Smooth muscle cell (in vitro differentiated cells): ENCODE results near the gene DND1. TPM values are rescaled to one million over a fixed set of nuclear protein-coding genes. Genes with fewer than 3 reads are reported as not detected.
"Not testable (repeated sequence)": the region's sequence is repeated elsewhere in the genome, so short reads cannot be mapped to it uniquely, and the experiment has no call there.

Experiments
- DNase-seq: peaks from one replicate; lab custom pipeline; 2025; ENCODE audit not compliant: unreplicated experiment; lab: John Stamatoyannopoulos, UW
- H2AFZ ChIP-seq: fragments of 200-600 bp; sonication (generic); 2 replicates; pipeline ENCODE4 v1.6.0; 2016; ENCODE audit warnings: antibody characterized with exemption, low read depth, mild to moderate bottlenecking
- H3F3A ChIP-seq: fragments of 200-600 bp; sonication (generic); 2 replicates; pipeline ENCODE4 v1.6.0; 2017; ENCODE audit warnings: antibody characterized with exemption, low read depth
- H3K27ac ChIP-seq: fragments of 200-600 bp; sonication (generic); 2 replicates; pipeline ENCODE4 v1.5.1; 2016; ENCODE audit warnings: low read depth, mild to moderate bottlenecking
- H3K27me3 ChIP-seq: fragments of 200-600 bp; sonication (generic); 2 replicates; pipeline ENCODE4 v1.6.1; 2016; ENCODE audit warnings: low read depth, mild to moderate bottlenecking
- H3K36me3 ChIP-seq: fragments of 200-600 bp; sonication (generic); 2 replicates; pipeline ENCODE4 v1.5.1; 2016; ENCODE audit warnings: low read depth
- H3K4me1 ChIP-seq: fragments of 200-600 bp; sonication (generic); 2 replicates; pipeline ENCODE4 v1.5.1; 2016; ENCODE audit warnings: low read depth
- H3K4me2 ChIP-seq: fragments of 200-600 bp; sonication (generic); 2 replicates; pipeline ENCODE4 v1.6.0; 2016; ENCODE audit warnings: mild to moderate bottlenecking
- H3K4me3 ChIP-seq: fragments of 200-600 bp; sonication (generic); 2 replicates; pipeline ENCODE4 v1.5.1; 2016; ENCODE audit warnings: mild to moderate bottlenecking
- H3K79me2 ChIP-seq: fragments of 200-600 bp; sonication (generic); 2 replicates; pipeline ENCODE4 v1.6.0; 2016; ENCODE audit warnings: low read depth, mild to moderate bottlenecking
- H3K9ac ChIP-seq: fragments of 200-600 bp; sonication (generic); 2 replicates; pipeline ENCODE4 v1.6.0; 2016; ENCODE audit warnings: low read depth
- H3K9me3 ChIP-seq: fragments of 200-600 bp; sonication (generic); replicated peaks from 2 replicates; pipeline ENCODE4 v1.5.1; 2016; ENCODE audit warnings: low read depth
- H4K20me1 ChIP-seq: fragments of 200-600 bp; sonication (generic); 2 replicates; pipeline ENCODE4 v1.6.0; 2016; ENCODE audit warnings: low read depth
- WGBS: methylation state at CpG from one replicate; pipeline ENCODE4 v1.1.7; 2016; ENCODE audit warnings: low lambda C conversion rate; 5-methylcytosine and 5-hydroxymethylcytosine counted together
- polyA plus RNA-seq: library from polyadenylated mRNA; unstranded; fragments of >200 nt; fragmentation: Nextera tagmentation; extraction: Ambion mirVana; gene quantifications from 2 replicates; pipeline ENCODE4 v1.2.1, GENCODE V29; 2016
- total RNA-seq: library from RNA; depleted of rRNA; stranded (reverse); fragments of >200 nt; gene quantifications from 2 replicates; pipeline ENCODE4 v1.2.3, GENCODE V29; 2014
- TF ChIP-seq, protein P1 (sequence below): fragments of 200-600 bp; sonication (generic); IDR thresholded peaks from 2 replicates; pipeline ENCODE4 v1.5.1; 2017; ENCODE audit warnings: borderline replicate concordance, mild to moderate bottlenecking, antibody characterized with exemption; ENCODE audit not compliant: insufficient read depth, poor library complexity, severe bottlenecking

DND1 gene
- total and polyA plus RNA-seq, 2 experiments from 2014 or later = 0.64 to 2.2 TPM

- no peaks in the 10 kb centered on the region for H3K36me3 ChIP-seq
- no peak overlapping the region for H3K27ac ChIP-seq
- H3F3A ChIP-seq = no peaks in the 10 kb centered on the region
- TF ChIP-seq, protein P1, sequence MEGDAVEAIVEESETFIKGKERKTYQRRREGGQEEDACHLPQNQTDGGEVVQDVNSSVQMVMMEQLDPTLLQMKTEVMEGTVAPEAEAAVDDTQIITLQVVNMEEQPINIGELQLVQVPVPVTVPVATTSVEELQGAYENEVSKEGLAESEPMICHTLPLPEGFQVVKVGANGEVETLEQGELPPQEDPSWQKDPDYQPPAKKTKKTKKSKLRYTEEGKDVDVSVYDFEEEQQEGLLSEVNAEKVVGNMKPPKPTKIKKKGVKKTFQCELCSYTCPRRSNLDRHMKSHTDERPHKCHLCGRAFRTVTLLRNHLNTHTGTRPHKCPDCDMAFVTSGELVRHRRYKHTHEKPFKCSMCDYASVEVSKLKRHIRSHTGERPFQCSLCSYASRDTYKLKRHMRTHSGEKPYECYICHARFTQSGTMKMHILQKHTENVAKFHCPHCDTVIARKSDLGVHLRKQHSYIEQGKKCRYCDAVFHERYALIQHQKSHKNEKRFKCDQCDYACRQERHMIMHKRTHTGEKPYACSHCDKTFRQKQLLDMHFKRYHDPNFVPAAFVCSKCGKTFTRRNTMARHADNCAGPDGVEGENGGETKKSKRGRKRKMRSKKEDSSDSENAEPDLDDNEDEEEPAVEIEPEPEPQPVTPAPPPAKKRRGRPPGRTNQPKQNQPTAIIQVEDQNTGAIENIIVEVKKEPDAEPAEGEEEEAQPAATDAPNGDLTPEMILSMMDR = no peak
- H3K9me3 ChIP-seq = no peaks in the 10 kb centered on the region
- no peak overlapping the region for H3K9ac ChIP-seq
- 94% methylated on average over 3 of the region's 3 CpGs for WGBS
- no peak overlapping the region for H2AFZ ChIP-seq
- no peak overlapping the region for H3K4me3 ChIP-seq
- no peaks in the 10 kb centered on the region for H3K27me3 ChIP-seq
- H3K79me2 ChIP-seq = peaks cover 12% of the 10 kb centered on the region
- H3K4me1 ChIP-seq = peaks cover 11% of the 10 kb centered on the region
- DNase-seq = no peak
- H3K4me2 ChIP-seq = no peak overlapping the region
- H4K20me1 ChIP-seq = no peaks in the 10 kb centered on the region
These were observed 30.7 kb downstream of the DND1 start for GRCh38 chr5:140642718-140643117.

DNA sequence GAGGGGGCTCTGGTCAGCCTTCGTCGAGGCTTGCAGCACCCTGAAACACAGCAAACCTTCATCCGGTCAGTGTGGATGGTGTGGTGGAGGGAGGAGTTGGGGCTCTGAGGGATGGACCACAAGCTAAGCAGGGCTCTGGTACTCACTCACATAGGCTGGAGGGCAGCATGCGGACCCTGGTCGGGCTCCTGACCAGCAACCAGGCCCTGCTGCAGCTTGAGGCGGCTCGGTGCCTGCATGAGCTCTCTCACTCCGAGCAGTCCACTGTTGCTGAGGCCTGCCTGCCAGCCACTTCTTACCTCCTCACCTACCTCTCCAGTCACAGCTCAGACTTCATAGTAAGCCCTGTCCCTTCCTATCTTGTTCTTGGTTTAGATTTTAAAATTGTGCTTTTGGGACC is 31.7 kb downstream of the DND1 start:
- Histone ChIP-seq H3K79me2 (peaks cover 7% of the 10 kb centered on the region), H3K27me3 (no peaks in the 10 kb centered on the region), H3K4me1 (peaks cover 10% of the 10 kb centered on the region), H3K9me3 (no peaks in the 10 kb centered on the region), H3K4me2 (no peak overlapping the region), H4K20me1 (no peaks in the 10 kb centered on the region), H3K9ac (no peak overlapping the region), H3K4me3 (no peak overlapping the region), H3F3A (no peaks in the 10 kb centered on the region), H2AFZ (no peak overlapping the region), H3K27ac (no peak overlapping the region), H3K36me3 (no peaks in the 10 kb centered on the region)
- no peak for DNase-seq
- 96% methylated on average over 8 of the region's 8 CpGs for WGBS
- TF ChIP-seq, protein P1 = no peak

DNA sequence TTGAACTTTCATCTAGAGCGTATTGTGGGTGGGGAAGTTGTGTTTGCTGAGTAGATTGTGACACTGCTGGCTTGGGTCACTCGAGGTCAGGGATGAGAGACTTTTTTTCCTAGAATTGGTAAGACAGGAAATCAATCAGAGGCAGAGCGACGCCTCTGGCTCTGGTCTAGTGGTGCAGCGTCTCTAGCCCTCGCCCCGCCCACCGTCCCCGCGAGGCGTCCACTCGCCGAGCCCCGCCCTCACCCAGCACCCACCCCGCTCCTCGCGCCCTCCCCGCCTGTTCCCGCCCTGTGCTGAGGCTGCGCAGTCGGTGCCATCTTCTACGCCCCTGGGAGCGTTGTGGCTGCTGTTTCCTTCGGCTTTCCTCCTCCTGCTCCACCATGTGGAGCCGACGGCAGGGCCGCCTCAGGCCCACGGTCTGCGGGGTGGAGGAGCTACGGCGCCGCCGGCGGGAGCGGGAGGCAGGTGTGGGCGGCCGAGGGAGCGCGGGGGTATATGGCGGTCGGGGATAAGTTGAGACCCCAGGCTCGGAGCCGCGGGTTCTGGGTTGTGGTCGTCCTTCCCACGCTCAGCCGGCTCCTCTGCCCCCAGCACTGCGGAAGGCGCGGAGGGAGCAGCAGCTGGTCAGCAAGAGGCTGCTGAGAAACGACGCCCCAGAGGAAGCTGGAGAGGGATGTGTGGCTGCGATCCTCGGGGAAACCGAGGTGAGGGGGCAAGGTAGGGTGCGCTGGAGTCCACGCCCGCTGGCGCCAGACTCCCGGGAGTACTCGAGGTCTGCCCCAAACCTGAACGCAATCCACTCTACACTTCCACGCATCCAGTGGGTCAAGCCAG is 34.0 kb downstream of the DND1 start, which contains the start of gene TMCO6:
TSS of gene TMCO6 (plus strand) at position 304 of the 834 bp plus-strand sequence. CDS start at position 381, 77 bp downstream.
- Histone ChIP-seq H3K9ac (no peak within 1 kb of the TSS), H3K27ac (peak within 1 kb of the TSS; percentile 43), H3F3A (no peaks in the 10 kb centered on the region), H3K4me1 (peaks cover 4% of the 10 kb centered on the region), H3K27me3 (no peaks in the 10 kb centered on the region), H3K4me3 (peak within 1 kb of the TSS; percentile 76), H2AFZ (peak within 1 kb of the TSS; percentile 96), H3K36me3 (no peaks in the 10 kb centered on the region), H4K20me1 (no peaks in the 10 kb centered on the region), H3K79me2 (no peaks in the 10 kb centered on the region), H3K9me3 (no peaks in the 10 kb centered on the region), H3K4me2 (peak within 1 kb of the TSS; percentile 96)
- TF ChIP-seq, protein P1 = peak; percentile 37
- WGBS = 2% methylated on average over 29 of the region's 63 CpGs
- peak; percentile 85 for DNase-seq

GRCh38 chr5:140638898-140639147 is 34.6 kb downstream of the DND1 start:
- Histone ChIP-seq H3K4me3 (peak overlapping the region; percentile 76), H3K27ac (peak overlapping the region; percentile 26), H3K4me2 (peak overlapping the region; percentile 96), H2AFZ (peak overlapping the region; percentile 96)
- not testable (repeated sequence) for H4K20me1 ChIP-seq, H3K36me3 ChIP-seq, H3K79me2 ChIP-seq, H3K9me3 ChIP-seq, H3F3A ChIP-seq, H3K27me3 ChIP-seq, H3K9ac ChIP-seq, H3K4me1 ChIP-seq, DNase-seq
- 67% methylated on average over 9 of the region's 9 CpGs for WGBS
